TTC549 (cell line): ENCODE measurements around the gene SCLT1.
"Not testable (repeated sequence)": the region's sequence is repeated elsewhere in the genome, so short reads cannot be mapped to it uniquely, and the experiment has no call there.

ENCODE experiments used
- FAIRE-seq: peaks from 2 replicates; lab custom pipeline; 2012; peaks lifted over from hg19 to GRCh38; lab: Jason Lieb, UNC

Gene SCLT1

DNA sequence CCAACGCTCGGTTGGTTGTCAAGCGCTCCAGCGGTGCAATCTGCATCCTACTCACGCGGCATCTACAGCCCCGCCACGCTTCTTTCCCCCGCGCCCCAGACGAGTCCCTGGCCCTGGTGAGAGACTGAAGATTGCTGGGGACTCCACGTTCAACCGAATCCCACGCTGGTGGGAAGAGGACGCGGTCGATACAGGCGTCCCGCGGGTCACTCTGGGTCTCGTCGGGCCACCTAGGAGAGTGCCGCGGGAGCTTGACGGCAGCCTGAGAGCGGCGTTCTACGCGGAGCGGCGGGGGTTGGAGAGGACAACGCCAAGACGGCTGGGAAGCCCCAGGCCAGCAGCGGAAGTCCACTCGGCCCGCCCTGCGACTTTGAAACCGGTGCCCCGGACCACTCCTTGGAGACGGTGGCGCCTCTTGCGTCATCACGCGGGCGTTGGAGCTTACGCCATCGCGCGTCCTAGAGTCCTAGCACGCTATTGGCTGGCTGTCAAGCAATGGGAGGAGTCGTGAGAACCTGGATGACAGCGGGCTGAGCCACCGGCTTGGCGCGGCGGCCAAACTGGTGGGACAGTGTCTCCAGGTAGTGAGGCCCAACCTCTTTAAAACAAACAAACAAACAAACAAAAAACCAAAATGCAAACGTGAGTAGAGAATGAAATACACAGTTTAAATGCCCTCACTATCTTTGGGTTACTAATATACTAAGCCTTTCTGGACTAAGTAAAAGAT lies at the start of gene SCLT1:
SCLT1 (minus strand) TSS at position 349 of the 730 bp plus-strand sequence. CDS start 436 bp downstream, outside the sequence.
- peak; percentile 74 for FAIRE-seq

DNA sequence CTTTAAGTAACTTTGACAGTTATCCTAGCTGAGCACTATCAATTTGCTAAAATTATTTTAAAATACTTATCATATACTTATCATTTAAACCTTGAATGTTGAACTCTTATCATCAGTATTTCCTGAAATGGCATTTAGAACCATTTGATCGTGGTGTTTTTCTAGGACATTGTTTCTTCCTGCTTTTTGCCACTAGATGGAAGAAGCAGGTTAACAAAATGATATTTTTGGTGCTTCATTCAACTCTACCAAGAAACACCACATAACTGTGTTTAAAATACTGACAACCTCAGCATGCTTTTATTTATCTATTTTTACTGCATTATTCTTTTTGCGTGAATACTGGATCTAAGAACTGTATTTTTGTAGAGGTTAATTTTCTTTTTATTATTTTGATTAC lies 47.2 kb upstream of the SCLT1 start:
- FAIRE-seq, result peak; percentile 20

DNA sequence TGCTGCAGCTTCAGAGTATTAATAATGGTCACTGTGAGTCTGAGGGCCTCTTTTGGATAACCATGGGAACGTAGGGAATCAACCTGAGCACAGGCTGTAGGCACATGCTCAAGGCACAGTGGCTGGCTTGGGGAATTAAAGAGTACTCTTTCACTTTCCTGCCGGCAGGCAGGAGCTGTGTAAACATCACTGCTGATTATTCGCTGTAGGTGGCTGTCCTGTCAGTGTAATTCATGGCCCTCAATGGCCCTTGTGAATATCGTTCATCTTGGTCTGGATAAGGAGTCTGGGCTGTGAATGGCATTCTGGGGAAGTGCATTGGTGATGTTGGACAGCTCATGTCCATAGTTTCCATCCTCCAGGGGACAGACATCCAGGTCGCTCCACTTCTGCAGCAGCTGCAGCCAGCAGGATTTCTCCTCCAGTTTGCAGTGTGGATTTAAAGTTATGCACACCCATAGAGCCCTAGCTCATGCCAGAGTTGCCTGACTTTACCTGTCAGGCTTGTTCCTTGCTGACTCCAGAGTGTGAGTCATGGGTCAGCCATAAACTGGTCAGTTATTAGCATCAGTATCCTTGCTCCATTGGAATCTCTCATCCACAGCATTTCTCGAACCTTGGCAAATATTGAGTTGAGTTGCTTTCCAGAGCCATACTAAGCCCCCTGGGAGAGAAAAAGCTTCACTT lies 45.6 kb upstream of the SCLT1 start:
- FAIRE-seq, result no peak

DNA sequence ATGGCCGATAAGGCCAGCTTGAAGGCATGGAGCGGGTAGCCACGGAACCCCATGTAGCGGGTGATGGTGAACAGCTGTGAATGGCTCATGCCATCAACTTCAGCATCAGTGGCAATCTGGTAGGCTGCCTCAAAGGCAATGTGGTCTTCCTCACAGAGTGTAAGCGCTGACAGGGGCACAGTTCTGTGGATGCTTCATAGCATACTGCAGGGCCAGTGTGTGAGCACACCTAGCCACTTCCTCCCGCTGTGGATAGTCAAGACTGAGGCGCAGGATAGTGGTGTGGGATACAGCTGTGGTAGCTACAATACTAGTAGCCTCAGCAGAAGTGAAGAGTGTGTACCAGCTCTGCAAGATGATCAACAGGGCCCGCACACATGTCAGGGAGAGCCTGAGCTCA lies 43.1 kb upstream of the SCLT1 start:
- FAIRE-seq, result no peak

DNA sequence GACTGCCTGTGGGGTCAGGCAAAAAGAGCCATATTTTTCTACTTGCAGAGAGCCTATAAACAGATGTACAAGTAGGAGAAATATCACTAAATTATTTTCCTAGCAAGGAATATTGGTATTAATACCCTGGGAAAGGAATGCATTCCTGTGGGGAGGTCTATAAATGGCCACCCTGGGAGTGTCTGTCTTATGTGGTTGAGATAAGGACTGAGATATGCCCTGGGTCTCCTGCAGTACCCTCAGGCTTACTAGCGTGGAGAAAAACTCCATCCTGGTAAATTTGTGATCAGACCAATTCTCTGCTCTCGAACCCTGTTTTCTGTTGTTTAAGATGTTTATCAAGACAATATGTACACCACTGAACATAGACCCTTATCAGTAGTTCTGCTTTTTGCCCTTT lies 38.0 kb upstream of the SCLT1 start:
- no peak for FAIRE-seq

DNA sequence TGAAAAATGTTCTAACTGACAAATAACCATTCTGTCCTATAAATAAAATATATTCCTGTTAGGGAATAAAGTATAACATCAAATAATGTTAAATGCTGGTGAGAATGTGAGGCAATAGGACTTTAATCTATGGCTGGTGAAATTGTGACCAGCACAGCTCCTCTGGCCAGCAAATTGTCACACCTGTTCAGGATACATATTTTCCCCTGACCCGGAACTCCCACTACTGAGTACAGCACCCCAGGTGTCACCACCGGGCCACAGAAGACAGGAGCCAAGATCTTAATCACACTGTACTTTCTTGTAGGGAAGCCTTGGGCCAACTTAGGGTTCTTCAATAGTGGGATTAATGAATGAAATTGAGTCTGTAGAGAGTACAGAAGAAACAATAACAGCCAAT lies 35.8 kb upstream of the SCLT1 start:
- no peak for FAIRE-seq

DNA sequence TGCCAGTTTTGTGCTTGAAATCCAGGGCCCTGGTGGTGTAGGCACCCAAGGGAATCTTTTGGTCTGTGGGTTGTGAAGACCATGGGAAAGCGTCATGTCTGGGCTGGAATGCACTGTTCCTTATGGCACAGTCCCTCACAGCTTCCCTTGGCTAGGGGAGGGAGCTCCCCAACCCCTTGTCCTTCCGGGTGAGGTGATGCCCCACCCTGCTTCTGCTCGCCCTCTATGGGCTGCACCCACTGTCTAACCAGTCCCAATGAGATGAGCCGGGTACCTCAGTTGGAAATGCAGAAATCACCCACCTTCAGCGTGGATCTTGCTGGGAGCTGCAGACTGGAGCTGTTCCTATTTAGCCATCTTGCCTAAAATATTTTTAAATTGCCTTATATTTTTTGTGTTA lies 33.3 kb upstream of the SCLT1 start:
- not testable (repeated sequence) for FAIRE-seq

DNA sequence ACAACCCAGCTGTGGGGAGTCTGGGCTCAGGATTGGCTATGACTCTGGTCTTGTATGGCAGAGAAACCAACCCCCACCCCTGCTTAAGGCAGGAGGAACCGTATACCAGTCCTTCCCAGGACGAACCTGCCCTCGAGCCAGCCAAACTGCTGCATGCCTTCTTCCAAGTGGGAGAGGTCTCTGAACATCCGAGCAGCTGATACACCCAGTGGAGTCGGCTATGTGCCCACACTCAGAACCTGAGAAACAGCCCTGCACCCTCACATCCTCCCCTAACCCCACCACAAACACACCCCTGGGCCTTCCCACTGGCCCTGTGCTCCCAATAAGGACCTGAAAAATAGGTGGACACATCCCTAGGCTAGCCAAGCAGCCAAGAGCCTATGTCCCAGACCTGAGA lies 24.4 kb upstream of the SCLT1 start:
- FAIRE-seq, result no peak

DNA sequence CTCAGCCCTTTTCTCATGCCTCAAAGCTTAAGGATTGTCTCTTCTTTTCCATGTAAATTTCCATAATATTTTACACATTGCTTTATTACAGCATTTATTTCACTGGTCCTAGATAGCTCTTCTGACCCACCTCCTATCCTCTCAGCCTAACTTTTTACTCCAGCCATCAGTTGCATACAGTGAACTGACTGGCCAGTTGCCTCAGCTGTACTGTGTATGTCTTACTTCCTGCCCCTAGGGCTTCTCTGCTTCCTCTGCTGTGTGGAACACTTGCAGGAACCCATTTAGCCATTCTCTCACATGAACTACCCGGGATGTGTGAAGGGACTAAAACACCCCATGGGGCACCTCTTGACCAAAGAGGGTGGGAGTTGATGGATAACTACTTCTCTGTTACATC lies 20.6 kb upstream of the SCLT1 start:
- no peak for FAIRE-seq

DNA sequence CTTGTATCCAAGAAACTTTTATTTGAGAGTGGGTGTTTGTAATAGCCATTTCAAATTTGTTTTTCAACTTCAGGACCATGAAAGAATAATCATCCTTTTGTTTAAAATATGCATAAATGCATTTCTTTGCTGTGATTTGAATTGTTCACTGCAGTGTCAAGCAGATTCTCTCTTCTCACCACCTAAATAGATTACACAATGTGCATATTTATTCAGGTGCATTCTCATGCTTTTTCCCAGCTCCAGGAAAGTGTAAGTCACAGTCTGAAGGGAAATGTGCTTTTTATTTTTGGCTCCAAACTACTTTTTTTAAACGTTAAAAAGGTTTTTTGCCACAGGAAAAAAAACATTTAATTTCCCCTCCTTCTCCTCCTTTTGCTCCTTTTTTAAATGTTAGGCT lies 20.1 kb upstream of the SCLT1 start:
- FAIRE-seq, result no peak

DNA sequence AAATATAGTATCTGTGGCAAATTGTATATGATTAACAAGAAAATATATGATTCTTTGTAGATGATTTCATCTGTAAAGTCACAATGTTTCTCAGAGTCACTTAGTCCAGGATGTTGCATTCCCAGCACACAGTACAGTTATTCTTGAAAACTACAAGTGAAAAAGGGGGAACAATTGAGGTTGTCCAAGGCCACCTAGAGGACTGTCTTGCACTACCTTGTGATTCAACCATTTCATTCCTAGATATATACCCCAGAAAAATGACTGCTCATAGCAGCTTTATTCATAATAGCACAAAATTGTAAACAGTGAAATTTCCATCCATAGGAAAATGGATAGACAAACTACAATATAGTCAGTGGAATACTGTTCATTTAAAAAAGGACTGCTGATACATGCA lies 18.6 kb upstream of the SCLT1 start:
- no peak for FAIRE-seq

DNA sequence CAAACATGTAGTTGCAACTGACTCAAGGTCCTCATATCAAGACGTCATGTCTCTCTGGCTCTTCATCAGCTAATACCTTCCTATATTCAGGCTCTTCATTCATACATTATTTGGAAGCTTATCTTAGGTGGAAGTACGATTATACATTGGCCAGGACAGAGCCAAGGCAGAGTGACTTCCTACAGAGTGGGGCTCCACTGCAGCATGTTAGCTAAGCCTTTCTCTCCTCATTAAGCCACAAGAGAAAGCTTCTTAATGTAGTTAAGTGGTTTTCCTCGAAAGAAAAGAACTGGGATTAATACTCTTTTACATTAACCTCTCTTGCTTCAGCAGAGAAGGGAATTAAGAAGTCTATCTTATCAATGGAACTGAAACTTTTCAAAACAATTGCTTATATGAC lies 17.6 kb upstream of the SCLT1 start:
- FAIRE-seq, result no peak

DNA sequence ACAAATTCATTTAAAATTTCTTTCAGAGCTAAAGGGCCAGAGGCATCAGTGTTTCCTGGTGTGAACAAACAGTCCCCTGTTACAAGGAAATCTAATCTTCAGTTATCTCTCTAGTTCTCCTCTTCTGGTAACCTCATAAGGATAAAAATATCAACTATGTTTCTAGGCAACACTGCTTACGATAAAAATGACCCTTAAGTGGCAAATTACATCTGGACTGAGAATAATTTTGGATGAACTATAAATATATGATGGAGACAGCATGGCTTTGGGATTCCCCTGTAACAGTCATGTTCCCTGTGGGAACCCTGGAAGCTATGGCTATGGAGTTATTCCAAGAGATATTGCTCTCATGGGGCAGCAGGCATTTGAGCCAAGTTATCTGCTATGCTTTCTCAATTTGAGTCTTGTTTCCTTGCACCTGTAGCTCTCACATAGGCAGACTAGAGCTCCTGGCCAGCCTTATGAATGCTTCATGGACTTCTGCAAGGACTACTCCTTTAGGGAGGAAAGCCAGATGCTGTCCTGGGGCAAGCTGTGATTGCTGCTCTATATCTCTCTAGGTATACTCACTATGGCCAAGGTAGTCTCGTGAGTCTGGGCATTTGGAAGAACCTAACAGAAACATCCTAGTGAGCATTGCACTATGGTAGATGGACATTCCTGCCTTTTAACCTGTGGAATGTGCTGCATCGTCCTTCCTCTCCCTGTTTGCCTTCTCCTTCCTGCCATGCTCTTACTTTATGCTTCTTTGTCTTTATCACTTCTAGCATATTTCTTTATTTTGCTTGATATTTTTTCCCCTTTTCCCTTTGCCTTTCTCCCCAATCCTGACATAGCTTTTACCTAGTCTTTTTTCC lies 16.9 kb upstream of the SCLT1 start:
- no peak for FAIRE-seq

DNA sequence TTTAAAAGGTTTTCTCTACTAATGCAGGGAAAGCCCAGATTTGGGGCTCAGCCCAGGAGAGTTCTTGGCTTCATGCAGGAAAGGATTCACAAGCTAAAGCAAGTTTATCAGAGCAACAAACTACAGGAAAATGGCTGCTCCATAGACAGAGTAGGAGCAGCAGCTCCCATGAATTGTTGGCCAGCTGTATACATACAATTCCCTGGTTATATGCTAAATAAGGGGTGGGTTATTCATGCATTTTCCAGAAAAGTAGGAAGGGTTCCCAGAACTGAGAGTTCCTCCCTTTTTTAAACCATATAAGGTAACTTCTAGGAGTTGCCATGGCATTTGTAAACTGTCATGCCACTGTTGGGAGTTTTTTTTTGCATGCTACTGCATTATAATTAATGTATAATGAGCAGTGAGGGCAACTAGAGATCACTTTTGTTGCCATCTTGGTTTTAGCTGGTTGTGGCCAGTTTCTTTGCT lies 5.2 kb upstream of the SCLT1 start:
- no peak for FAIRE-seq

DNA sequence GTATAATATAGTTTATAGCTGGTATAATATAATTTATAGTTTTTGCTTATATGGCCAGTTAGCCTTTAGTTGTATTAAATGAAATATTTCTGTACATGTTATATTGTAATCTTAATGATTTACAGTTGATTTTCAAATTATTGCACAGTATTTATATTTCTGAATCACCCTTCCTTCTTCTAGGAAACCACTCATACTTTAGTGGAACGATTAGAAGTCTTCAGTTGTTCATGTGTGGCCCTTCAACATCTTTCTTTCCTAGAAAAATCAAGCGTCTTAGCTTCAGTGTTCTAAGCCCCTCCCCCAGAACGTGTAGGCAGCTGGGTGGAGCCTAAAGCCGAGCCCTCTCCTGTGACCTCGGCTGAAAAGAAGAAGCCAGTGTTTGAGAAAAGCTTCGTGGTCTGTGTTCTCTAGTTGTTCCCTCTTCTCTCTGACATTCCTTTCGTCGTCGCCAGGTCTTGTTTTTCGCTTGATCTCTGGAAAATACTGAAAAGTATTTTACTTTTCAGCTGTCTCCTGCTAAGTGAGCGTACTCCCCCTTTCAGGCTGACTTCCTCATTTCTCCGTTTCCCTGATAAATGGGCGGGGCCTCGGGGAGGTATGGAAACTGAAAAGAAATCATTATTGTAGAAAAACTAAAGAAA lies 2.6 kb upstream of the SCLT1 start, which contains the start of gene C4orf33:
C4orf33 (plus strand) TSS at position 342 of the 644 bp plus-strand sequence. CDS start 6,459 bp downstream, outside the sequence.
- FAIRE-seq, result no peak

DNA sequence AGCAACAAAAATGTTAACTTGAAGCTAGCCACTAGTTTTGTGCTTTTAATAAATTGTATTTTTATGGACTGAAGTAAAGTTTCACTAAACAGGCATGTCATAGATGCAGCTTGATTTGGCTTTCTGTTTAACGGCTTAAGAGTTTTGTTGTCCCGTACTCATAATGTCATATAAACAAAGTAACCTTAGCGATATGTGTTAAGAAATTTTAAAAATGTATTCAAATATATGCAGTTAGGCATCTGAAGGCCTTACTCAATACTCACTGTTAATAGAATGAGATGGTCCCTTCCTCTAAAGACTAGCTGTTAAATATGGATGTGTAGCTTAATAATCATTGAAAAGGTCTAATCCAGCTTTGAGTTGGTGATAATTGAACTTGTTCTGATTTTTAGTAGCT lies 1.0 kb upstream of the SCLT1 start:
- FAIRE-seq, result no peak

DNA sequence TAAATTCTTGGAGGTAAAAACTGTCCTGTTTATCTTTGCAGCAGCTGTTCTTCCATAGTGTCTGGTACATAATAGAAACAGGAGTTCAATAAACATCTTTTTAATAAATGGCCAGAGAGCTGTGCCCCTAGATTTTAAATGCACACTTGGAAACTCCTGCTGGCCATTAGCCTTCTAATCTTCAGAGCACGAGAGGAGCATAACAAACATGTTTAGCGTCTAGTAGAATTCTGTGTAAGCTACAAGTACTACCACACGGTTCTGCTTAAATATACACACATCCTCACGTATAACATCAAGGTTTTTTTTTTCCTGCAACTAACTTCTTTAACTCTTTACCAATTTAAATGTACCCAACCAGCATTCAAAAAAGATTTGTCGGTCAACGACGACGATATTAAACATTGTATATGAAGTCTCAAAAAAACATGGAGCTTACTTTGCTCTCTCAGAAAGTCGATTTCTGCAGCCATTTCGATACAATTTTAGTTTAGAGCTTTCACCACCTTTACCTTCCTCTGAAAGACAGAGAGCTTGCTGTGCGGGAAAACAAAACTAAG lies 628 bp downstream of the SCLT1 start:
- no peak for FAIRE-seq

DNA sequence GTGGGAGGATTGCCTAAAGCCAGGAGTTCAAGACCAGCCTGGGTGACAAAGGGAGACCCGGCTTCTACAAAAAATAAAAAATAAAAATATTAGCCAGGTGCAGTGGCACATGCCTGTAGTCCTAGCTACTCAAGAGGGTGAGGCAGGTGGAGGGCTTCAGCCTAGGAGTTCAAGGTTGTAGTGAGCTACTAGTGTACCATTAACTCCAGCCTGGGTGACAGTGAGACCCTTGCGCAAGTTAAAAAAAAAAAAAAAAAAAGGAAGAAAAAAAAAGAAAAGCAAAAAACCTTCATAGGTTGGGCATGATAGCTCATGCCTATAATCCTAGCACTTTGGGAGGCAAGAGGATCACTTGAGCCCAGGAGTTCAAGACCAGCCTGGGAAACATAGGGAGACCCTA lies 5.8 kb downstream of the SCLT1 start:
- FAIRE-seq, result no peak

DNA sequence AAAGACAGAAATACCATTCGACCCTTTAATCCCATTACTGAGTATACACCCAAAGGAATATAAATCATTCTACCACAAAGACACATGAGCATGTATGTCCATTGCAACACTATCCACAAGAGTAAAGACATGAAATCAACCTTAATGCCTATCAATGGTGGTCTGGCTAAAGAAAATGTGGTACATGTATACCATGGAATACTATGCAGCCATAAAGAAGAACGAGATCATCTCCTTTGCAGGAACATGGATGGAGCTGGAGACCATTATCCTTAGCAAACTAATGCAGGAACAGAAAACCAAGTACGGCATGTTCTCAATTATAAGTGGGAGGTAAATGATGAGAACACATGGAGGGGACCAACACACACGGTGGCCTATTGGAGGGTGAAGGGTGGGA lies 7.9 kb downstream of the SCLT1 start:
- FAIRE-seq, result no peak

DNA sequence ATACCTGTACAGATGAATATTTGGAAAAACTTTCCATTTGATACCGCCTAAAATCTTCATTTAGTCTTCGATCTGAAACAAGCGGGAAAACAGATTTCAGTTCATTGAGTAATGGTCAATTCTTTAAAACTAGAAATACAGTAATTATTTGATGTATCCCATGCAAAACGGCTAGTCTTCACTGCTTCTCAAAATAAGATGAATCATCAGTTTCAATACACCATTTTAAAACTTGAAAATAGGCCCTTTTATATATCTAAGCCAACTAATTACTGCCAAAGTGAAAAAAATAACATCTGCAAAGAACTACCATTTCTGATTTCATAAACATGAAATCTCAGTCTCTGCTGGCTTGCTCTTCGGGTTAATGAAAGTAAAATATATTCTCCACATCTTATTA lies 11.0 kb downstream of the SCLT1 start:
- no peak for FAIRE-seq

DNA sequence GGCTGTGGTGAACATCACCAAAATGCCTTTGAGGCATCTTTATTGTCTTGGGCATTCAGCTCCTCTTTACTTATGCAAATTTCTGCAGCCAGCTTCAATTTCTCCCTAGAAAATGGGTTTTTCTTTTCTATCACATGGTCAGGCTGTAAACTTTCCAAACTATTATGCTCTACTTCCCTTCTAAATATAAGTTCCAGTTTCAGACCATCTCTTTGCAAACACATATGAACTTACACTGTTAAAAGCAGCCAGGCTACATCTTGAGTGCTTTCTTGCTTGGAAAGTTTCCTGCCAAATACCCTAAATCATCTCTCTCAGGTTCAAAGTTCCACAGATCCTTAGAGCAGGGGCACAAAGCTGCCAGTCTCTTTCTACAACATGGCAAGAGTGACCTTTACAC lies 13.2 kb downstream of the SCLT1 start:
- FAIRE-seq, result no peak

DNA sequence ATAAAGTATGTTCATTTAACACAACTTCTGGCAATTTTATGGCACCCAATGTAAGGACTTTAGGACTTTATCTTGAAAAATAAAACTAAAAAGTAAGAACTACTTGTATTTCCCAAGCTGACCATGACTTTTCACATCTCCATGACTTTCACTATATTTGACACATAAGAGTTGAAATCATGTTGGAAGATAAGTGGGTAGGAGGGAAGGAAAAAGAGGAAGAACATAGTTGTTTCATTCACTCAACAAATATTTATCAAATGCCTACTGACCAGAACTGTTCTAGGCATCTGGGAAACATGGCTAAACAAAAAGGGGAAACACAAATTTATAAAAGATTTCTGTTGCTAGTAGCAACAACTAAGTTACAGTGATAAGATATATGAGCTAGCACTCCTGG lies 16.0 kb downstream of the SCLT1 start:
- FAIRE-seq, result no peak
